ENCODE data around the gene TOM1L1. TPM values are rescaled to one million over a fixed set of nuclear protein-coding genes. Genes with fewer than 3 reads are reported as not detected.

TOM1L1 gene
- total RNA-seq, 2 experiments from 2014 or later: 0.36 to 0.86 TPM

DNA sequence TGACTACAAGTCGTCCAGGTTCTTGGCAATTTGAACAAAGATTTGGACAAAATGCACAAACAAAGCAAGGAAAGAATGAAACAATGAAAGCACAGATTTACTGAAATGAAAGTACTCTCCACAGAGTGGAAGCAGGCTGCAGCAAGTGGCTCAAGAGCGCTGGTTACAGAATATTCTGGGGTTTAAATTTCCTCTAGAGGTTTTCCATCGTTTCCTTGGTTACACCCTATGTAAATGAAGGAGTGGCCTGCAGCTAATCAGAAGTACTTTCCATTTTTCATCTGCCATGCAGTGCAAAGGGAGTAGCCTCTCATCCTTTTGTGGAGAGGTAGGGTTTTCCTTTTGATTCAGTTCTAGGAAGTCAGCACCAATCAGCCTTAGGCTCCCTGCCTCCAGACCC, 79.7 kb downstream of the TOM1L1 start:
- POLR2A ChIA-PET: no interaction called here

DNA sequence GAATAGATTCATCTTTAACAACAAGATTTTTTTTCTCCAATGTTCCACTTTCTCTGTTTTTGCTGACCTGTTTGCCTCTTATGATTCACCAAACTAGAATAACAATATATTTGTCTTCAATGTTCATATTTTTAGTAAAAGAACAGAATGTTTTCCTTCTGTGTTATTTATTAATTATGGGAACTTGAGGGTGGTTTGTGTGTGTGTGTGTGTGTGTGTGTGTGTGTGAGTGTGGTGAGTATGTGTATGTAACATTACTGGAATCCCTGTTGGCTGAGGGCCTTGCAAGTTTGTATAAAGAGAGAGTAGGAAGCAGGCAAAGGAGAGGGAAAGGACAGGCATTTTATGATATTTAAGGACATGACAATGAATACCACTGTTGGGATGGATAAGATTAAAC, 81.7 kb downstream of the TOM1L1 start:
- POLR2A ChIA-PET: no interaction called here

More for the DNA sequence above, 79.7 kb downstream of the TOM1L1 start:
- CTCF ChIA-PET: no interaction called here

DNA sequence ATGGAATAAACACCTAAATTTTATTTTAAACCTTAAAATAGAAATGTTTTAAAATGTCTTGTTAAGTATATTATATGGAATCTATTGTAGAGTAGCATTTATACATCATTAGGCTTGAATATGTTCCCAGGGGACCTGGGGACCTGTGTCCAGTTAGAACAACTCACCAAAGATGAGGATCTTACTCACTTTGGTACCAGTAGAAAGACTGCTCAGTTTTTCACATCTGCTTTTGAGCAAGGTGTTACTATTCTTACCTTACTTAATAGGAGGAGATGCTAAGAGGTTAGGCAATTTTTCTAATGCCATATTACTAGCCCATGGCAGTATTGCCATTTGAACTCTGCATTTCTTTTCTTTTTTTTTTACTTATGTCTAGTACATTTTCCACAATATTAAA, 82.6 kb downstream of the TOM1L1 start:
- ChIA-PET POLR2A (no interaction called here), CTCF (no interaction called here)

More for the DNA sequence above, 81.7 kb downstream of the TOM1L1 start:
- CTCF ChIA-PET: no interaction called here

DNA sequence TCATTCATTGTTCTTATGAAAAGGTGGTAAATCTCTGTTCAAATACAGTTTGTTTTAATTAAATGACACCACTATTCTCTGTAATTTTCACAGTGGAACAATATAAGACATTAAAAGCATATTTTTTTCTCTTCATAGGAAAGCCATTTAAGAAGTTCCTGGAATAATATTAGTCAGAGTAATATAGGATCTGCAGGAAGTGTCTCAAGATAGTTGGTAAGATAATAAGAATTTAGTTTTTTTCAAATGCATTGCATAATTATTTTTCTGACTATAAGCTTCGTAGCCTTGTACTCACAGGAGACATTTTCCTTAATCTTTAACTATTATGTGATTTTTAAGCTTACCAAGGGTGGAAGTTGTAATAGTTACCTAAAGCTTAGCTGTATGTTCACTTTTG, 84.8 kb downstream of the TOM1L1 start:
- CTCF ChIA-PET: no interaction called here
- POLR2A ChIA-PET: no interaction called here

DNA sequence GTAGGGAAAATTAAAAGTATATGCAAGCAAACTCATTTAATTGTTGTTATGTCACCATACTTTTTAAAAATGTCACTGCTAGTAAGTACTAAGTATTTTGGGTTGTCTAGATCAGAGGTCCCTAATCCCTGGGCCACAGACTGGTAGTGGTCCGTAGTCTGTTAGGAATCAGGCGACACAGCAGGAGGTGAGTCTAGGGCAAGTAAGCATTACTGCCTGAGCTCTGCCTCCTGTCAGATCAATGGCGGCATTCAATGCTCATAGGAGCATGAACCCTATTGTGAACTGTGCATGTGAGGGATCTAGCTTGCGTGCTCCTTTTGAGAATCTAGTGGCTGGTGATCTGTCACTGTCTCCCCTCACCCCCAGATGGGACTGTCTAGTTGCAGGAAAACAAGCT, 89.5 kb downstream of the TOM1L1 start:
- ChIA-PET POLR2A (interaction anchor here (0.6 kb wide), 1 partner anchor 12 kb away, joined by 3 read pairs; no protein-coding TSS in a partner anchor), CTCF (interaction anchor here (0.6 kb wide), 1 partner anchor 451 kb away, joined by 3 read pairs; no protein-coding TSS in a partner anchor)

DNA sequence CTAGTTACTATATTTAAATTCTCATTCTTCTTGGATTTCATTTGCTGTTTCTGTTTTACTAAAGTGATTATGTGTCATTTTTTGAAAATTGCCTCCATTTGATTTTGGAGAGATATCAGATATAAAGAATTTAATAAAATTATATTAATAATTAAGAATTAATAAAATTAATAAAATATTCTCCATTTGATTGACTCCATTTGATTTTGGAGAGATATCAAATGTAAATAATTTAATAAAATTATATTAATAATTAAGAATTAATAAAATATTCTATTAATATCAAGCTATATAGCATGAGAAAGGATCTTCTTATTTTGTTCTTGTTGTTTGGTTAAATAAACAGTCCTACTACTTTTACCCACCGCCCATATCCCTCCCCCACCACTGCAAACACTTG, 90.9 kb downstream of the TOM1L1 start:
- CTCF ChIA-PET: interaction anchor here (1.0 to 3.4 kb wide), 3 partner anchors 18 to 365 kb away, joined by 3 to 9 read pairs (median 4); no protein-coding TSS in a partner anchor
- POLR2A ChIA-PET: no interaction called here

DNA sequence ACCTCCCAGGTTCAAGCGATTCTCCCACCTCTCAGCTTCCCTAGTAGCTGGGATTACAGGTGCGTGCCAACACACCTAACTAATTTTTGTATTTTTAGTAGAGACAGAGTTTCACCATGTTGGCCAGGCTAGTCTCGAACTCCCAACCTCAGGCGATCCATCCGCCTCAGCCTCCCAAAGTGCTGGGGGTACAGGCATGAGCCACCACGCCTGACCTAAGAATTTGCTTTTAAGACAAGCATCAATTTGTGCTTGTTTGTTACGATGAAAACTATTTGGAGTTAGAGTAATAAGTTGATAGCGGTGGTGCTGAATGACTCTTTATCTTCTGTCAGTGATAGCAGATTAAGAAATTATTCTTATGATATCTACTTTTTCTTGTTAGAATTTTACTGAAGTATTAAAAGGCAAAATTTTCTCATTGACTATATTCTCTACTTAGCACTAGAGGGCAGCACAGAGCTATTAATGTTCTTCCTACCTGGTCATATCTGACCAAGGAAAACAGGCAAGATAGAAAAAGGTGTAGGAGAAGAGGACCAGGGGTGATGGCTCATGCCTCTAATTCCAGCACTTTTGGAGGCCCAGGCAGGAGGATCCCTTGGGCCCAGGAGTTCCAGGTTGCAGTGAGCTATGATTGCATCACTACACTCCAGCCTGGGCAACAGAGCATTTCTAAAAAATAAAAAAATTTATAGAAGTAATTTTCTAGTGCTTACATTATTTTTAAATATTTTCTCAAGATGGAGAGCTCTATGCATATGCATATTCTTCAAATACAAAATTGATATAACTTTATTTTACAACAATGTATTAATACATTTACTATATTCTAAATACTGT, 92.4 kb downstream of the TOM1L1 start:
- CTCF ChIA-PET: interaction anchor here (0.6 to 3.4 kb wide), 13 partner anchors 12 to 442 kb away, joined by 3 to 9 read pairs (median 4); no protein-coding TSS in a partner anchor

DNA sequence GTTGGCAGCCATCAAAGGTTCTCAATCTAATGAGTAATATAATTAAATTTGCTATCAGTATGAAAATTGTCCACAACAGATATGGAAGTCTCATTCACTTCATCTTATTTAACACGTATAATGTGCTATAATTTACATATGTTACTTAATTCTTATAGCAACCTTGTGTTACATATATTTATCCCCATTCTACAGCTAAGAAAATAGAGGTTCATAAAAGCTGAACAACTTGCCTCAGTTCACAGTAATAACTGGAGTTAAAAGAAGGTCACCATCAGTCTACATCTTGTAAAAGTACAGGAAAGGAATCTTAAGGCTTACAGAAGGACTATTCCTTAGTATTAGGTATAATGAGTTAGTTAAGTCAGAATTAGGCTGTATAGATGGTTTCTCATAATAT, 95.8 kb downstream of the TOM1L1 start:
- POLR2A ChIA-PET: no interaction called here
- CTCF ChIA-PET: interaction anchor here (0.5 kb wide), 1 partner anchor 268 kb away, joined by 3 read pairs; no protein-coding TSS in a partner anchor

More for the DNA sequence above, 92.4 kb downstream of the TOM1L1 start:
- POLR2A ChIA-PET: interaction anchor here (0.7 kb wide), 1 partner anchor 50 kb away, joined by 7 read pairs; no protein-coding TSS in a partner anchor

DNA sequence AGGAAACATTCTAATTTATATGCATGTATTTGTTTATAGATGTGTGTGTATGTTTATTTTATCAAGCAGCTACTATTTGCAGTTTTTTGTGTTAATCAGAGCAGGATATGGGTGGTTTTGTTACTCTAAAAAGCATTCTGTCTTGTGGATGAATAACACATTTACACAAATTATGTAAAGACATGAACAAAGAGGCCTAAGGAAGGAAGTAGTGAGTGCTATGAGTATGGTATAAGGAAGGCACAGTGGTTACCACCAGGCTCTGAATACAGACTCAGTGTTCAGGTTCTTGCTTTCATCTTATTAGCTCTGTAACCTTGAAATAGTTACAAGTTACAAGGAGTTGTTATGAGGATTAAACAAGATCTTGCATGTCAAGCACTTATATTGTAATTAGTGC, 101.8 kb downstream of the TOM1L1 start:
- POLR2A ChIA-PET: interaction anchor here (0.6 kb wide), 1 partner anchor 13 kb away, joined by 3 read pairs; no protein-coding TSS in a partner anchor

DNA sequence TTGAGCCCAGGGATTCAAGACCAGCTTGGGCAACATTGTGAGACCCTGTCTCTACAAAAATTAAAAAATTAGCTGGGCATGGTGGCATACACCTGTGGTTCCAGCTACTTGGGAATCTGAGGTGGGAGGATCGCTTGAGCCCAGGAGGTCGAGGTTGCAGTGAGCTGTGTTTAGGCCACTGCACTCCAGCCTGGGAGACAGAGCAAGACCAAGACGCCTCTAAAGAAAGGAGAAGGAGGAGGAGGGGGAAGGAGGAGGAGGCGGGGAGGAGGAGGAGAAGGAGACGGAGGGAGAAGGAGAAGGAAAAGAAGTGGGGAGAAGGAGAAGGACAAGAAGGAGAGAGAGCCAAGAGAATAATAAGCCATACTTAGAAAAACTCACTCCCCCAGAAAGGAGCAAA, 103.8 kb downstream of the TOM1L1 start:
- ChIA-PET CTCF (interaction anchor here (1.4 kb wide), 1 partner anchor 11 kb away, joined by 5 read pairs; no protein-coding TSS in a partner anchor), POLR2A (no interaction called here)

More for the DNA sequence above, 101.8 kb downstream of the TOM1L1 start:
- CTCF ChIA-PET: no interaction called here

DNA sequence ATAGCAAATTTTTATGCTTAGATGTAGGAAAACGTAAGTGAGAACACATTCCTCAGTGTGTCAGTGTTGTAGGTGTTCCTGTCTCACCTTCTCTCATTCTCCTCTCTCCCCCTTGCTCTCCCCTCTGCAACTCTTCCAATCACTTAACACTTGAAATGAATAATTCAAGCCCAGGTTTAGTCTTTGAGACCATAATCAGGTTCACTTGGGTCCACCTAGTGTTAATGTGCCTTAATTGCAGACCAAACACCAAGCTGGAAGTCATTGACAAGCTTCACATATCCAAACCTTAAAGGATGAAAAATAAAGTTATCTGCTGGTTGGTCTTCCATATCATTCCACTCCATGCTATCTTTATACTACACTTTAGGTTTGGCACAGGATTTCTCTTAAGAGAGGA, 104.9 kb downstream of the TOM1L1 start:
- ChIA-PET POLR2A (no interaction called here), CTCF (interaction anchor here (1.4 kb wide), 1 partner anchor 12 kb away, joined by 5 read pairs; no protein-coding TSS in a partner anchor)

Other genes starting within 250 kb of the TOM1L1 start
- gene COX11, start 67.8 kb downstream of the TOM1L1 start, total RNA-seq: 10 to 100 TPM; 56.5 to 58.5 TPM
- gene STXBP4, start 67.9 kb downstream of the TOM1L1 start, total RNA-seq: 1 to 10 TPM; 6.4 to 7.4 TPM

Measured in activated CD8-positive, alpha-beta memory T cell treated with anti-CD3 and anti-CD28 coated beads for 36 hours (primary cell).